HepG2 (cell line): Measurements from ENCODE around the gene NUDT22. TPM values are rescaled to one million over a fixed set of nuclear protein-coding genes. Genes with fewer than 3 reads are reported as not detected.

Experiments used
- AGO1 ChIP-seq: fragments of 200-400 bp; formaldehyde crosslinking; IDR thresholded peaks from 2 replicates; pipeline ENCODE4 v1.6.1; 2017; ENCODE audit warnings: mild to moderate bottlenecking, low read depth, low read length, moderate library complexity; ENCODE audit not compliant: poor library complexity, severe bottlenecking
- ASH2L ChIP-seq: fragments of 300-600, 200-600 bp; sonication (generic); IDR thresholded peaks from 2 replicates; pipeline ENCODE4 v1.7.0; 2017; ENCODE audit warnings: low read depth, mild to moderate bottlenecking, moderate library complexity, mixed read lengths, low read length; ENCODE audit not compliant: insufficient read length
- HNRNPLL ChIP-seq: fragments of 200-400 bp; formaldehyde crosslinking; IDR thresholded peaks from 2 replicates; pipeline ENCODE4 v1.6.1; 2017; ENCODE audit warnings: mild to moderate bottlenecking, low read depth, low read length; ENCODE audit not compliant: poor library complexity, severe bottlenecking
- ISX ChIP-seq: sonication (generic); formaldehyde crosslinking; conservative IDR thresholded peaks from 2 replicates; pipeline ENCODE4 v1.5.0; 2020; ENCODE audit warnings: missing genetic modification reagents
- JDP2 ChIP-seq: sonication (generic); formaldehyde crosslinking; IDR thresholded peaks from 2 replicates; pipeline ENCODE4 v1.8.1; 2022; ENCODE audit warnings: missing genetic modification reagents, borderline replicate concordance
- KDM2A ChIP-seq: sonication (generic); formaldehyde crosslinking; IDR thresholded peaks from 2 replicates; pipeline ENCODE4 v1.4.0; 2020; ENCODE audit warnings: low read depth, missing genetic modification reagents, borderline replicate concordance
- RFX3 ChIP-seq: IDR thresholded peaks from 2 replicates; pipeline ENCODE4 v1.6.1; 2016; ENCODE audit warnings: missing biosample characterization, missing genetic modification reagents
- SIN3A ChIP-seq: IDR thresholded peaks from 2 replicates; pipeline ENCODE4 v1.6.1; 2011; ENCODE audit warnings: low read depth, mild to moderate bottlenecking, control low read depth, low read length, borderline replicate concordance
- SMAD3 ChIP-seq: sonication (generic); formaldehyde crosslinking; IDR thresholded peaks from 2 replicates; pipeline ENCODE4 v1.4.0; 2020; ENCODE audit warnings: missing genetic modification reagents
- SNAI1 ChIP-seq: sonication (generic); formaldehyde crosslinking; IDR thresholded peaks from 2 replicates; pipeline ENCODE4 v1.5.0; 2020; ENCODE audit warnings: mild to moderate bottlenecking, missing genetic modification reagents, borderline replicate concordance
- ZIK1 ChIP-seq: sonication (generic); formaldehyde crosslinking; IDR thresholded peaks from 2 replicates; pipeline ENCODE4 v1.5.0; 2020; ENCODE audit warnings: mild to moderate bottlenecking, low read depth, missing genetic modification reagents, borderline replicate concordance
- ZNF253 ChIP-seq: sonication (generic); formaldehyde crosslinking; IDR thresholded peaks from 2 replicates; pipeline ENCODE4 v1.8.0; 2022; ENCODE audit warnings: mild to moderate bottlenecking, missing genetic modification reagents, borderline replicate concordance
- ZNF34 ChIP-seq: sonication (generic); formaldehyde crosslinking; IDR thresholded peaks from 2 replicates; pipeline ENCODE4 v1.4.0; 2020; ENCODE audit warnings: mild to moderate bottlenecking, missing genetic modification reagents, borderline replicate concordance
- ZNF605 ChIP-seq: sonication (generic); formaldehyde crosslinking; IDR thresholded peaks from 2 replicates; pipeline ENCODE4 v1.8.0; 2022; ENCODE audit warnings: mild to moderate bottlenecking, missing genetic modification reagents
- ZNF607 ChIP-seq: sonication (generic); formaldehyde crosslinking; IDR thresholded peaks from 2 replicates; pipeline ENCODE4 v1.5.1; 2020; ENCODE audit warnings: missing genetic modification reagents, mild to moderate bottlenecking, borderline replicate concordance
- ZNF609 ChIP-seq: sonication (generic); formaldehyde crosslinking; IDR thresholded peaks from 2 replicates; pipeline ENCODE4 v1.4.0; 2020; ENCODE audit warnings: mild to moderate bottlenecking, missing genetic modification reagents, borderline replicate concordance
- polyA plus RNA-seq, 8 experiments: library from polyadenylated mRNA; depleted of rRNA in 3 of 8; stranded (reverse) in 7 of 8; unstranded in 1 of 8; fragments of >200 nt; fragmentation: Illumina TruSeq in 4 of 8; extraction: Trizol in 4 of 8; gene quantifications; 2 replicates each; pipeline versions ENCODE4 v1.2.1 to v1.2.3, GENCODE V29; 2011 to 2016; ENCODE audit warnings: low read depth in 4 of 8, missing spikeins in 1 of 8, mixed read lengths in 1 of 8; ENCODE audit not compliant: insufficient read depth in 1 of 8
- total RNA-seq, 5 experiments: library from RNA; depleted of rRNA; stranded (reverse); fragments of >200 nt; fragmentation: Illumina TruSeq; extraction: Trizol; gene quantifications; 2 replicates each; pipeline ENCODE4 v1.2.3, GENCODE V29; 2016; ENCODE audit warnings: low read depth in 1 of 5

Gene NUDT22
- total and polyA plus RNA-seq, 2 of the 13 experiments (the other 11 are each of a cell fraction or from before 2014, with no cell fraction given), result 33.5 to 39.8 TPM

- TF ChIP-seq ISX (CRISPR knock-in tag), result no peak
- TF ChIP-seq SNAI1 (CRISPR knock-in tag), result no peak
- TF ChIP-seq ZNF34 (CRISPR knock-in tag), result no peak
- TF ChIP-seq ZNF607, result 0 out of 2 replicates have a peak, but pooled peaks have one; percentile 11
- TF ChIP-seq SMAD3 (CRISPR knock-in tag), result no peak
- peak; percentile 85 for TF ChIP-seq HNRNPLL
- peak; percentile 0 for TF ChIP-seq ASH2L
- TF ChIP-seq ZIK1 (CRISPR knock-in tag), result no peak
- TF ChIP-seq ZNF605 (CRISPR knock-in tag), result peak; percentile 69; the same call in 1 of the 2 replicates
- TF ChIP-seq KDM2A (CRISPR knock-in tag), result no peak
- TF ChIP-seq RFX3 (CRISPR knock-in tag), result no peak
- 0 out of 2 replicates have a peak, but pooled peaks have one; percentile 30 for TF ChIP-seq ZNF253 (CRISPR knock-in tag)
- TF ChIP-seq JDP2 (CRISPR knock-in tag), result no peak
- TF ChIP-seq SIN3A, result no peak
- TF ChIP-seq ZNF609 (CRISPR knock-in tag), result peak; percentile 5; the same call in 1 of the 2 replicates
- peak; percentile 6 for TF ChIP-seq AGO1
- TF ChIP-seq, all 625 proteins: peak for 19
These were observed 15.1 kb downstream of the NUDT22 start (continued) for GRCh38 chr11:64241241-64241490.
